GM12892 (cell line): Measurements from ENCODE around the gene ANKRD34A.

ENCODE experiments used
- POLR2A ChIP-seq: IDR thresholded peaks from 2 replicates; pipeline ENCODE4 v1.6.1; 2011; ENCODE audit warnings: low read depth, low read length, control low read depth
- POLR2AphosphoS5 ChIP-seq: IDR thresholded peaks from 2 replicates; pipeline ENCODE4 v1.6.1; 2011; ENCODE audit warnings: low read depth, low read length, control low read depth

- no peak for TF ChIP-seq POLR2A
- no peak for TF ChIP-seq POLR2AphosphoS5
Measured at GRCh38 chr1:145965119-145965744, 857 bp upstream of the ANKRD34A start.
